TTC549 (cell line): ENCODE measurements around the gene SLC11A1.

Experiments
- FAIRE-seq: peaks from 2 replicates; lab custom pipeline; 2012; peaks lifted over from hg19 to GRCh38; lab: Jason Lieb, UNC

The SLC11A1 gene

GRCh38 chr2:218367415-218368149 lies 14.5 kb upstream of the SLC11A1 start:
- no peak for FAIRE-seq

- no peak for FAIRE-seq
These were observed 13.9 kb upstream of the SLC11A1 start for GRCh38 chr2:218368150-218368528.

- no peak for FAIRE-seq
These were observed 13.4 kb upstream of the SLC11A1 start for GRCh38 chr2:218368621-218369153.

- no peak for FAIRE-seq
These were observed 12.7 kb upstream of the SLC11A1 start for GRCh38 chr2:218369330-218369729.

- FAIRE-seq: no peak
These were observed 11.5 kb upstream of the SLC11A1 start for GRCh38 chr2:218370410-218371063.

- no peak for FAIRE-seq
These were observed 10.1 kb upstream of the SLC11A1 start for GRCh38 chr2:218371983-218372350.

GRCh38 chr2:218374795-218375194 lies 7.3 kb upstream of the SLC11A1 start:
- FAIRE-seq: no peak

- no peak for FAIRE-seq
These were observed 6.9 kb upstream of the SLC11A1 start for GRCh38 chr2:218375212-218375611.

- no peak for FAIRE-seq
These were observed 4.0 kb upstream of the SLC11A1 start for GRCh38 chr2:218378053-218378452.

GRCh38 chr2:218382785-218383184 lies 712 bp downstream of the SLC11A1 start:
- FAIRE-seq: no peak

GRCh38 chr2:218383892-218384519 lies 1.9 kb downstream of the SLC11A1 start:
- no peak for FAIRE-seq

- FAIRE-seq: no peak
These were observed 2.9 kb downstream of the SLC11A1 start for GRCh38 chr2:218384975-218385374.

- no peak for FAIRE-seq
These were observed 4.7 kb downstream of the SLC11A1 start for GRCh38 chr2:218386505-218387368.

- FAIRE-seq: no peak
These were observed 5.5 kb downstream of the SLC11A1 start for GRCh38 chr2:218387369-218388194.

- FAIRE-seq: no peak
These were observed 7.5 kb downstream of the SLC11A1 start for GRCh38 chr2:218389333-218390150.

- FAIRE-seq: no peak
These were observed 9.1 kb downstream of the SLC11A1 start for GRCh38 chr2:218391202-218391601.

GRCh38 chr2:218392459-218392858 lies 10.4 kb downstream of the SLC11A1 start:
- no peak for FAIRE-seq

- no peak for FAIRE-seq
These were observed 10.9 kb downstream of the SLC11A1 start for GRCh38 chr2:218392891-218393462.

- FAIRE-seq: no peak
These were observed 11.7 kb downstream of the SLC11A1 start for GRCh38 chr2:218393750-218394290.
